Suprapubic skin (tissue), 4 donors: ENCODE results near the gene DCP1B.

Experiments used
- CTCF ChIP-seq, 2 donors: fragments of 200-600 bp in 1 of 2; fragments of 450-650 bp in 1 of 2; sonication (generic) in 1 of 2; IDR thresholded peaks; one replicate each; pipeline ENCODE4 v1.5.1; 2016 to 2019; ENCODE audit warnings: antibody characterized with exemption in 2 of 2, mild to moderate bottlenecking in 1 of 2, moderate library complexity in 1 of 2
- POLR2A ChIP-seq, 2 donors: fragments of 450-650 bp; IDR thresholded peaks; one replicate each; pipeline ENCODE4 v1.6.1; 2017; ENCODE audit warnings: antibody characterized with exemption in 2 of 2, mild to moderate bottlenecking in 2 of 2, moderate library complexity in 2 of 2
- POLR2AphosphoS5 ChIP-seq, 3 donors: sonication (generic); formaldehyde crosslinking; IDR thresholded peaks; one replicate each; pipeline ENCODE4 v1.6.1; 2017; ENCODE audit warnings: antibody characterized with exemption in 3 of 3

GRCh38 chr12:1939331-1939730, 64.9 kb downstream of the DCP1B start:
- no peak for TF ChIP-seq POLR2A (IDR thresholded peaks at IDR 0.05)
- no peak for TF ChIP-seq CTCF (IDR thresholded peaks at IDR 0.05)
- no peak for TF ChIP-seq POLR2AphosphoS5 (IDR thresholded peaks at IDR 0.05)
